Measurements from ENCODE around the gene EXOC4. TPM values are rescaled to one million over a fixed set of nuclear protein-coding genes. Genes with fewer than 3 reads are reported as not detected.

EXOC4 gene
- total and polyA plus RNA-seq, 2 of the 13 experiments (the other 11 are each of a cell fraction or from before 2014, with no cell fraction given) = 22.5 to 39.0 TPM

DNA sequence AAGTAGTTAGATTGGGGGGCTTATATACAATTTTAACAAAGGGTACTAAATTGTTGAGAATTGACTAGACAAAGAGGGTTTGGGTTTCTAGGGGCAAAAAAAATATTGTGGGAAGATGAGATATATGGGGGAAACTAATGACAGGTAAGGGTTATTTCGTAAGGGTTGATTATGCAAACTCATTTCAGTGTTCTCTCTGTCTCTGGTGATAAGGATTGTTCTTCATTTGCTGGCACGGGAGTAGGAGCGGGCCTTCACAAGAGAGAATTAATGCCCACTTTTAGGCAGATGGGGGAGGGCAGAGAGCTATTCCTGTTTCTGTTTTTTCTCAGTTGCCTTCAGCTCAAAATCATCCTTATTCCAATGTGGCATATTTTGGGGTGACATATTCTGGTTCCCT, 258.4 kb downstream of the EXOC4 start:
- Histone ChIP-seq H3K4me1 (ENCODE audit: insufficient read depth, low read length) (no peaks in the 10 kb centered on the region), H3K9me3 (ENCODE audit: low read length) (no peaks in the 10 kb centered on the region), H3K79me2 (ENCODE audit: insufficient read depth, low read length) (no peaks in the 10 kb centered on the region), H2AFZ (ENCODE audit: low read length) (no peak overlapping the region), H3K9ac (ENCODE audit: insufficient read depth, low read depth, low read length) (no peak overlapping the region), H3K36me3 (replicated peaks in 1 of 2; ENCODE audit: control insufficient read depth in 1 of 2, insufficient read depth in 2 of 2, low read length in 2 of 2) (no peaks in the 10 kb centered on the region), H3K4me2 (ENCODE audit: low read depth, low read length) (no peak overlapping the region), H4K20me1 (ENCODE audit: insufficient read depth, low read length) (no peaks in the 10 kb centered on the region), H3K27ac (ENCODE audit: extremely low read length, insufficient read depth, low read length) (no peak overlapping the region), H3K4me3 (replicated peaks in 1 of 3; ENCODE audit: insufficient read depth in 1 of 3, low read depth in 2 of 3, low read length in 3 of 3) (no peak overlapping the region), H3K27me3 (ENCODE audit: control insufficient read depth in 1 of 2, insufficient read depth in 2 of 2, low read length in 2 of 2) (no peaks in the 10 kb centered on the region)
- no peak for ATAC-seq
- BruUV-seq (replicated peaks) = no TSS peak
- intact Hi-C loops (cut with micrococcal nuclease; ENCODE audit: unreplicated experiment) = no loop called here
- ChIA-PET CTCF (ENCODE audit: low intra/inter-chr PET ratio, low total read pairs) (no interaction called here), POLR2A (no interaction called here)
- WGBS (ENCODE audit: low lambda C conversion rate) = 91% methylated on average over 3 of the region's 3 CpGs
- no peak for DNase-seq (ENCODE audit: low spot score)
- in situ Hi-C loops (cut with HindIII; ENCODE audit: extremely low pct_ligation_motif_present, low pct_unique_long_range_greater_than_20kb) = no loop called here
- no peak for FAIRE-seq
- TF ChIP-seq CBFB (CRISPR knock-in tag; IDR thresholded peaks at IDR 0.05) = no peak
- TF ChIP-seq MAF1 (CRISPR knock-in tag; IDR thresholded peaks at IDR 0.05; ENCODE audit: borderline replicate concordance) = no peak
- TF ChIP-seq SUZ12 (IDR thresholded peaks at IDR 0.05; ENCODE audit: low read depth, low read length) = no peak
- TF ChIP-seq ZNF713 (CRISPR knock-in tag; IDR thresholded peaks at IDR 0.05) = no peak
- no peak for TF ChIP-seq HNRNPL (IDR thresholded peaks at IDR 0.05; ENCODE audit: low read depth, low read length)
- TF ChIP-seq GFI1 (CRISPR knock-in tag; IDR thresholded peaks at IDR 0.05; ENCODE audit: borderline replicate concordance) = no peak
- TF ChIP-seq SMARCE1 (IDR thresholded peaks at IDR 0.05; ENCODE audit: borderline replicate concordance) = no peak
- TF ChIP-seq RAD21 (CRISPR knock-in tag; IDR thresholded peaks at IDR 0.05) = no peak
- TF ChIP-seq PPARG (CRISPR knock-in tag; conservative IDR thresholded peaks at IDR 0.05) = no peak
- TF ChIP-seq ZNF205 (CRISPR knock-in tag; IDR thresholded peaks at IDR 0.05) = no peak
- no peak for TF ChIP-seq AKAP8 (CRISPR knock-in tag; IDR thresholded peaks at IDR 0.05)
- TF ChIP-seq, protein P1, sequence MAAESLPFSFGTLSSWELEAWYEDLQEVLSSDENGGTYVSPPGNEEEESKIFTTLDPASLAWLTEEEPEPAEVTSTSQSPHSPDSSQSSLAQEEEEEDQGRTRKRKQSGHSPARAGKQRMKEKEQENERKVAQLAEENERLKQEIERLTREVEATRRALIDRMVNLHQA (CRISPR knock-in tag; IDR thresholded peaks at IDR 0.05) = no peak
- no peak for TF ChIP-seq ZMYM4 (CRISPR knock-in tag; IDR thresholded peaks at IDR 0.05)
- no peak for TF ChIP-seq GATA4 (IDR thresholded peaks at IDR 0.05; ENCODE audit: borderline replicate concordance, low read depth)
- no peak for TF ChIP-seq SRSF1 (optimal IDR thresholded peaks at IDR 0.05; ENCODE audit: low read depth, low read length)
- TF ChIP-seq, protein P2, sequence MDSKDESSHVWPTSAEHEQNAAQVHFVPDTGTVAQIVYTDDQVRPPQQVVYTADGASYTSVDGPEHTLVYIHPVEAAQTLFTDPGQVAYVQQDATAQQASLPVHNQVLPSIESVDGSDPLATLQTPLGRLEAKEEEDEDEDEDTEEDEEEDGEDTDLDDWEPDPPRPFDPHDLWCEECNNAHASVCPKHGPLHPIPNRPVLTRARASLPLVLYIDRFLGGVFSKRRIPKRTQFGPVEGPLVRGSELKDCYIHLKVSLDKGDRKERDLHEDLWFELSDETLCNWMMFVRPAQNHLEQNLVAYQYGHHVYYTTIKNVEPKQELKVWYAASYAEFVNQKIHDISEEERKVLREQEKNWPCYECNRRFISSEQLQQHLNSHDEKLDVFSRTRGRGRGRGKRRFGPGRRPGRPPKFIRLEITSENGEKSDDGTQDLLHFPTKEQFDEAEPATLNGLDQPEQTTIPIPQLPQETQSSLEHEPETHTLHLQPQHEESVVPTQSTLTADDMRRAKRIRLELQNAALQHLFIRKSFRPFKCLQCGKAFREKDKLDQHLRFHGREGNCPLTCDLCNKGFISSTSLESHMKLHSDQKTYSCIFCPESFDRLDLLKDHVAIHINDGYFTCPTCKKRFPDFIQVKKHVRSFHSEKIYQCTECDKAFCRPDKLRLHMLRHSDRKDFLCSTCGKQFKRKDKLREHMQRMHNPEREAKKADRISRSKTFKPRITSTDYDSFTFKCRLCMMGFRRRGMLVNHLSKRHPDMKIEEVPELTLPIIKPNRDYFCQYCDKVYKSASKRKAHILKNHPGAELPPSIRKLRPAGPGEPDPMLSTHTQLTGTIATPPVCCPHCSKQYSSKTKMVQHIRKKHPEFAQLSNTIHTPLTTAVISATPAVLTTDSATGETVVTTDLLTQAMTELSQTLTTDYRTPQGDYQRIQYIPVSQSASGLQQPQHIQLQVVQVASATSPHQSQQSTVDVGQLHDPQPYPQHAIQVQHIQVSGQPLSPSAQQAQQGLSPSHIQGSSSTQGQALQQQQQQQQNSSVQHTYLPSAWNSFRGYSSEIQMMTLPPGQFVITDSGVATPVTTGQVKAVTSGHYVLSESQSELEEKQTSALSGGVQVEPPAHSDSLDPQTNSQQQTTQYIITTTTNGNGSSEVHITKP (CRISPR knock-in tag; IDR thresholded peaks at IDR 0.05; ENCODE audit: low read depth) = no peak

Data from HepG2 (cell line).